Thyroid gland (tissue), 4 donors: ENCODE results near the gene ERCC4.

Experiments used
- CTCF ChIP-seq, 6 experiments: fragments of 200-600 bp in 3 of 6; fragments of 450-650 bp in 3 of 6; sonication (generic) in 3 of 6; IDR thresholded peaks; one replicate each; pipeline ENCODE4 v1.5.1; 2016 to 2019; ENCODE audit warnings: antibody characterized with exemption in 6 of 6, mild to moderate bottlenecking in 2 of 6, inconsistent platforms in 1 of 6, moderate library complexity in 1 of 6
- POLR2A ChIP-seq, 2 donors: fragments of 450-650 bp; IDR thresholded peaks; one replicate each; pipeline ENCODE4 v1.6.1; 2017; ENCODE audit warnings: antibody characterized with exemption in 2 of 2, mild to moderate bottlenecking in 2 of 2, moderate library complexity in 1 of 2

- TF ChIP-seq CTCF (IDR thresholded peaks at IDR 0.05) = no peak
- TF ChIP-seq POLR2A (IDR thresholded peaks at IDR 0.05) = no peak
Measured at GRCh38 chr16:13907431-13907830, 12.5 kb upstream of the ERCC4 start.
